Ramos (cell line): ENCODE data around the gene RUNX2.

Experiments
- in situ Hi-C: fragments of 300-500 bp; cut with MboI; formaldehyde crosslinking; loops from one replicate; pipeline ENCODE4 v1.14.3; 2022; ENCODE audit warnings: low sequenced_read_pairs; ENCODE audit not compliant: unreplicated experiment

Gene RUNX2

GRCh38 chr6:45633272-45633908, 305.3 kb downstream of the RUNX2 start:
- in situ Hi-C loops = no loop called here

- in situ Hi-C loops = no loop called here
Measured at GRCh38 chr6:45634231-45634630, 306.1 kb downstream of the RUNX2 start.

- in situ Hi-C loops = no loop called here
Measured at GRCh38 chr6:45635284-45635867, 307.2 kb downstream of the RUNX2 start.

GRCh38 chr6:45637056-45637455, 308.9 kb downstream of the RUNX2 start:
- in situ Hi-C loops = no loop called here

GRCh38 chr6:45637611-45638257, 309.6 kb downstream of the RUNX2 start:
- in situ Hi-C loops = no loop called here

GRCh38 chr6:45640081-45640491, 312.0 kb downstream of the RUNX2 start:
- in situ Hi-C loops = no loop called here

GRCh38 chr6:45640811-45641210, 312.7 kb downstream of the RUNX2 start:
- in situ Hi-C loops = no loop called here

GRCh38 chr6:45642331-45643125, 314.4 kb downstream of the RUNX2 start:
- in situ Hi-C loops = no loop called here

- in situ Hi-C loops = no loop called here
Measured at GRCh38 chr6:45643126-45643525, 315.0 kb downstream of the RUNX2 start.

GRCh38 chr6:45644720-45645119, 316.6 kb downstream of the RUNX2 start:
- in situ Hi-C loops = no loop called here

GRCh38 chr6:45645302-45645701, 317.2 kb downstream of the RUNX2 start:
- in situ Hi-C loops = no loop called here

GRCh38 chr6:45647341-45648261, 319.5 kb downstream of the RUNX2 start:
- in situ Hi-C loops = no loop called here

- in situ Hi-C loops = no loop called here
Measured at GRCh38 chr6:45648262-45648620, 320.1 kb downstream of the RUNX2 start.

- in situ Hi-C loops = no loop called here
Measured at GRCh38 chr6:45650524-45651135, 322.5 kb downstream of the RUNX2 start.

GRCh38 chr6:45651301-45651700, 323.2 kb downstream of the RUNX2 start:
- in situ Hi-C loops = no loop called here

- in situ Hi-C loops = no loop called here
Measured at GRCh38 chr6:45652416-45652815, 324.3 kb downstream of the RUNX2 start.

- in situ Hi-C loops = no loop called here
Measured at GRCh38 chr6:45653117-45653883, 325.2 kb downstream of the RUNX2 start.

- in situ Hi-C loops = no loop called here
Measured at GRCh38 chr6:45654673-45655072, 326.5 kb downstream of the RUNX2 start.
